Right atrium auricular region (tissue), 2 donors: ENCODE measurements around the gene MALAT1. TPM values are rescaled to one million over a fixed set of nuclear protein-coding genes. Genes with fewer than 3 reads are reported as not detected.
A peak's percentile ranks its signal among the peaks of the same experiment; 100 is the strongest.

Experiments
- DNase-seq: peaks from one replicate; pipeline ENCODE4 v3.0.0-alpha.2; 2019; ENCODE audit warnings: low spot score
- H3K27ac ChIP-seq, 2 donors: fragments of 200-600 bp; sonication (generic); 1 replicate in 1 of 2; 2 replicates in 1 of 2; pipeline ENCODE4 v1.5.1; 2016 to 2019
- H3K27me3 ChIP-seq, 2 donors: fragments of 200-600 bp; sonication (generic); one replicate each; pipeline versions ENCODE4 v1.5.1 to v1.6.0; 2017 to 2019
- H3K36me3 ChIP-seq: fragments of 200-600 bp; sonication (generic); one replicate; pipeline ENCODE4 v1.5.1; 2016
- H3K4me1 ChIP-seq, 2 donors: fragments of 200-600 bp; sonication (generic); one replicate each; pipeline versions ENCODE4 v1.5.1 to v1.6.0; 2017 to 2019
- H3K4me3 ChIP-seq, 2 donors: fragments of 200-600 bp; sonication (generic); 1 replicate in 1 of 2; 2 replicates in 1 of 2; pipeline ENCODE4 v1.5.1; 2017 to 2019; ENCODE audit warnings: mild to moderate bottlenecking in 1 of 2, moderate library complexity in 1 of 2
- H3K9me3 ChIP-seq, 2 donors: fragments of 200-600 bp; sonication (generic); one replicate each; pipeline ENCODE4 v1.5.1; 2019
- CTCF ChIP-seq, 2 donors: fragments of 200-600 bp; sonication (generic); IDR thresholded peaks; one replicate each; pipeline ENCODE4 v1.5.1; 2019; ENCODE audit warnings: antibody characterized with exemption in 2 of 2
- total RNA-seq, 2 donors: library from RNA; depleted of rRNA; stranded (reverse); fragments of >200 nt; gene quantifications; one replicate each; pipeline ENCODE4 v1.1.0, GENCODE V29; 2016

The MALAT1 gene
- total RNA-seq, 2 donors from 2014 or later: 2,120 to 2,577 TPM

DNA sequence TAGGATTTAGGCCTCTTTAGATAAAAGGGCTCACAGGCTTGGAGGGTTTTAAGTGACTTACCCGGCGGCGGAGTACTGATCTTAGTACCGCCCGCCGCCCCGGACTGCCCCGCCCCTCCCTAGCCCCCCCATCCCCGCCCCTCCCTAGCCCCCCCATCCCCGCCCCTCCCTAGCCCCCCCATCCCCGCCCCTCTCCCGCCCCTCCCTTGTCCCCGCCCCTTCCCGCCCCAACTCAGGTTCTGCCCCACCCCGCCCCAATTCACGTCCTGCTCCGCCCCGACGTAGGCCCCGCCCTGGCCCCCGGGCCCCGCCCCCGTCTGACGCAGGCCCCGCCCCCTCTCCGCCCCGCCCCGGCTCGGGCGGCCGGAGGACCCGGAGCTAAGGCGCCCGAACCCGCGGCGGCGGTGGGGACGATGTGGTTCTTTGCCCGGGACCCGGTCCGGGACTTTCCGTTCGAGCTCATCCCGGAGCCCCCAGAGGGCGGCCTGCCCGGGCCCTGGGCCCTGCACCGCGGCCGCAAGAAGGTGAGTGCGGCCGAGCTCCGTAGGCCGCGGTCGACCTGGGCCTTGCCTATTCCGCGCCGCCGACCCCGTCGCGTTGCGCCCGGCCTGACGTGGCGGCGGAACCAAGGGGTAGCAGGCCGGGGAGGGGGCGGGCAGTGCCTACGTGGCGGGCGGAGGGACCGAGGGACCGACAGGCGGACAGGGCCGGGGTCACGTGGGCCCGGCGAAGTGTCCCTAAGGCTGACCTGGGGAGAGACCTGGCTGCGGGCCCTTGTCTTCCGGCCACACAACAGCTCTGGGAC, 26.1 kb downstream of the MALAT1 start, which contains the start of gene SCYL1:
Gene SCYL1 (plus strand): TSS at position 343 of the 805 bp plus-strand sequence. CDS start 71 bp downstream, at position 414.
- H3K4me1 ChIP-seq: peaks cover 0 to 30% of the 10 kb centered on the region in 2 donors
- peak; percentile 79 for DNase-seq

GRCh38 chr11:65525546-65526480, 27.0 kb downstream of the MALAT1 start:
- TF ChIP-seq CTCF (IDR thresholded peaks at IDR 0.05): no peak
- DNase-seq: no peak
- Histone ChIP-seq H3K4me1 (peaks cover 0 to 30% of the 10 kb centered on the region in 2 donors), H3K9me3 (no peaks in the 10 kb centered on the region), H3K36me3 (peaks cover 31% of the 10 kb centered on the region), H3K27me3 (no peaks in the 10 kb centered on the region), H3K27ac (peak overlapping the region; percentile 94), H3K4me3 (peak overlapping the region; percentile 100)

More for the DNA sequence above, 26.1 kb downstream of the MALAT1 start, which contains the start of gene SCYL1:
- H3K27me3 ChIP-seq: no peaks in the 10 kb centered on the region
- no peak for TF ChIP-seq CTCF (IDR thresholded peaks at IDR 0.05)
- peak within 1 kb of the TSS; percentile 94 for H3K27ac ChIP-seq
- peaks cover 22% of the 10 kb centered on the region for H3K36me3 ChIP-seq
- peak within 1 kb of the TSS; percentile 100 for H3K4me3 ChIP-seq
- no peaks in the 10 kb centered on the region for H3K9me3 ChIP-seq

- Histone ChIP-seq H3K27ac (no peak overlapping the region), H3K36me3 (peaks cover 40% of the 10 kb centered on the region), H3K9me3 (no peaks in the 10 kb centered on the region), H3K4me1 (peaks cover 0 to 30% of the 10 kb centered on the region in 2 donors), H3K27me3 (no peaks in the 10 kb centered on the region), H3K4me3 (no peak overlapping the region)
- DNase-seq: no peak
- no peak for TF ChIP-seq CTCF (IDR thresholded peaks at IDR 0.05)
Measured at GRCh38 chr11:65526744-65527143, 27.9 kb downstream of the MALAT1 start.

GRCh38 chr11:65528819-65529350, 30.0 kb downstream of the MALAT1 start:
- peaks cover 0 to 27% of the 10 kb centered on the region in 2 donors for H3K4me1 ChIP-seq
- H3K27me3 ChIP-seq: no peaks in the 10 kb centered on the region
- no peaks in the 10 kb centered on the region for H3K9me3 ChIP-seq
- H3K27ac ChIP-seq: no peak overlapping the region
- no peak for TF ChIP-seq CTCF (IDR thresholded peaks at IDR 0.05)
- H3K36me3 ChIP-seq: peaks cover 58% of the 10 kb centered on the region
- no peak overlapping the region for H3K4me3 ChIP-seq
- no peak for DNase-seq

- no peak for DNase-seq
- peaks cover 58% of the 10 kb centered on the region for H3K36me3 ChIP-seq
- H3K27me3 ChIP-seq: no peaks in the 10 kb centered on the region
- no peak overlapping the region for H3K4me3 ChIP-seq
- peaks cover 0 to 21% of the 10 kb centered on the region in 2 donors for H3K4me1 ChIP-seq
- no peak overlapping the region for H3K27ac ChIP-seq
- no peaks in the 10 kb centered on the region for H3K9me3 ChIP-seq
- no peak for TF ChIP-seq CTCF (IDR thresholded peaks at IDR 0.05)
Measured at GRCh38 chr11:65529475-65530156, 30.8 kb downstream of the MALAT1 start.
